GM10266 (cell line): Measurements from ENCODE around the gene EYA4.

Source experiments
- DNase-seq: peaks from one replicate; pipeline ENCODE4 v3.0.0; 2012; ENCODE audit errors: extremely low spot score
- TF ChIP-seq, protein P1 (sequence below): IDR thresholded peaks from 2 replicates; pipeline ENCODE4 v1.5.1; 2012; ENCODE audit warnings: mild to moderate bottlenecking, low read depth; ENCODE audit not compliant: control insufficient read depth, insufficient read depth; ENCODE audit errors: missing control alignments

Gene EYA4

DNA sequence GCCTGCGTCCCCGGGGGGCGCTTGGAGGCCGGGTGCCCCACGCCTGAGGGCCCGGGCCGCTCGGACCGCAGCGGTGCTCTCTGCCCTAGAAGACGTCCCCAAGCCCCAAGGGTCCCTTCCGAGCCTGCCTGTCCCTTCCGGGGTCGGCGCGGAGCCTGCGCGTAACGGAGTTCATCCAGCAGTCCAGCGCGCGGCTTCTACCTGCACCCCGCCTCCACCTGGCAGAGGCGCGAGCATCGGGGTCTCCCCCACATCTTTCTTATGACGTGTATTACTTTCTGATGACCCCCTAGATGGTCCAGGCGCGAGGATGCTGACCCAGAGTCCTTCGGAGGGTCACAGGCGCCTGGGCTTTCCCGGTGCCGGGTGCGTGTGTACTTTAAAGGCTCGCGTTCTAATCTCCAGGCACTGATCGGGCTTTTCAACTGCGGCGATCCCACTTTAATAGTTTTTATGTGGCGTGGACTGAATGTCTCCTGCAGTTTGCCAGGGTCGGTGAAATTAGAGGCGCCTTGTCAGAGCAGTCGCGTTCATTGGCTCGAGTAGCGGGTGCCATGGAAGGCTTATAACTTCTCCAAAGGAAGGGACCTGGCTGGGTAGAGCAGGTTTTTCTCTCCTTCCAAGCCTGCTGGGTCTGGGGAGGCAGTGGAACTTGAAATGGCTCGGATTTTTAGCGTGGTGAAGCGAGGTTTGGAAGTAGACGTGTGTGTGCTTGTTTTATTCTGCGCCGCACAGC is 912 bp downstream of the EYA4 start:
- DNase-seq: no peak
- TF ChIP-seq, protein P1, sequence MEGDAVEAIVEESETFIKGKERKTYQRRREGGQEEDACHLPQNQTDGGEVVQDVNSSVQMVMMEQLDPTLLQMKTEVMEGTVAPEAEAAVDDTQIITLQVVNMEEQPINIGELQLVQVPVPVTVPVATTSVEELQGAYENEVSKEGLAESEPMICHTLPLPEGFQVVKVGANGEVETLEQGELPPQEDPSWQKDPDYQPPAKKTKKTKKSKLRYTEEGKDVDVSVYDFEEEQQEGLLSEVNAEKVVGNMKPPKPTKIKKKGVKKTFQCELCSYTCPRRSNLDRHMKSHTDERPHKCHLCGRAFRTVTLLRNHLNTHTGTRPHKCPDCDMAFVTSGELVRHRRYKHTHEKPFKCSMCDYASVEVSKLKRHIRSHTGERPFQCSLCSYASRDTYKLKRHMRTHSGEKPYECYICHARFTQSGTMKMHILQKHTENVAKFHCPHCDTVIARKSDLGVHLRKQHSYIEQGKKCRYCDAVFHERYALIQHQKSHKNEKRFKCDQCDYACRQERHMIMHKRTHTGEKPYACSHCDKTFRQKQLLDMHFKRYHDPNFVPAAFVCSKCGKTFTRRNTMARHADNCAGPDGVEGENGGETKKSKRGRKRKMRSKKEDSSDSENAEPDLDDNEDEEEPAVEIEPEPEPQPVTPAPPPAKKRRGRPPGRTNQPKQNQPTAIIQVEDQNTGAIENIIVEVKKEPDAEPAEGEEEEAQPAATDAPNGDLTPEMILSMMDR: no peak

DNA sequence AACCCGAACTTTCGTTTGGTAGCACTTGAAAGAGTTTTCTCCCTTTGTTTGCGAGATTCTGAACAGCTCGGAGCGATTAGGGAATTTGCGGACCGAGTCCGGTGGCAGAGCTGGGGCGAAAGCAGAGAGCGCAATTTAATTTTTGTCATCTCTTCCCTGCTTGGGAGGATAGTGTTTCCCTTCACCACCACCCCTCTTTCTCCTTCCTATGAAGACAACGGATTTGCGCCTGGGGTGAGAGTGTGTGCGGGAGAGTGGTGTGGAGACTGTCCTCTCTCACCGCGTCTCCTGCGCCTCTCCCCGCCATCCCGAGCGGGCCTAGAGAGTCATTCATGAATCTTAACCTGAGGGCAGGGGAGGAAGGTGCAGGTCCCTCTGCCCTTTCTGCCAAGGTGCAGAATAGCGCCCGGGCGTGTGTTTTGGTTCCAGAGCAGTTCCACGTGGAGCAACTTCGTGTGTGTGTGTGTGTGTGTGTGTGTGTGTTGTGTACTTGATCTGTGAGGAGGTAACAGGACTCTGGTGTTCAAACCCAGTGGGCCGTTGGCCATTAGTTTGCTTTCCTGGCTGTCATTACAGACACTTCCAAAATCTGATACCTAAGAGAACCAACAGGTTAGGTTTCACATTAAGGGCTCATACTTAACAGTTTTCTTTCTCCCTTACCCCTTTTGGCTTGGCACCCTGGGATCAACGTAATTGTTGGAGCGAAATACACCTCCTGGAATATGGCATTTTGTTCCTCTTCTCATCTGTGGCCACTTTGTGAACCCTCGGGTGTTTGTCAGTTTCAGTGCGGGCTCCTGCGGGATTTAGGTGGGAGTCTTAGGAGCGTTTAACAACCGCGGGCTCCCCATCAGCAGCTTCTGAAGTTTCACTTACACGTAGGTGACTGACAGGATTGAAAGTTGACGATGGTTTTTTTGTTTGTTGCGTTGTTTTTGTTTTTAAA is 1.8 kb downstream of the EYA4 start:
- no peak for DNase-seq
- TF ChIP-seq, protein P1: no peak

DNA sequence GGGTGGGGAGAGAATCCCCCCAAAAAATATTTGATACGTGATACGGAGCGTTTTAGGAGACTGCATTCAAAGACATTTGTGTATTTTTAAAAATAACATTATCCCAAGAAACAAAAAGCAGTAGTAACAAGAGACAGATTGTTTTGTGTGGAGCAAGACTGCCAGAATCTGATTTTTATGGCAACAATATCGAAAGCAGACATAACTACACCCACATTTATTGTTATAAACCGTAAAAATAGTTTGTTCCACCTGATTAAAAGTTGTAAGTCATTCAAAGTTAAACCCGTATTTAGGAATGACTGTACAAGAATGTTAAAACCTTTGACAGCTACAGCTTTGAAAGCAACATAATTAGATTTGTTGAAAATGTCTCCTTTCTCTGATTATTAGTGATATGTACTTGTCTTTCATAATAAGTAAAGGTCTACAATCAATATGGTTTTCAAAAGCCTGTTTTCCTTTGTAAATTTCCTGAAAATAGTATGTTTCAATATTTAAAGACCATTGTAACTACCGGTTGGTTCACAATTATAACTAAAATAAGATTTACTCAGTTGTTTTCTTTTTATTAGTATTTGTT is 2.7 kb downstream of the EYA4 start:
- TF ChIP-seq, protein P1: no peak
- no peak for DNase-seq

DNA sequence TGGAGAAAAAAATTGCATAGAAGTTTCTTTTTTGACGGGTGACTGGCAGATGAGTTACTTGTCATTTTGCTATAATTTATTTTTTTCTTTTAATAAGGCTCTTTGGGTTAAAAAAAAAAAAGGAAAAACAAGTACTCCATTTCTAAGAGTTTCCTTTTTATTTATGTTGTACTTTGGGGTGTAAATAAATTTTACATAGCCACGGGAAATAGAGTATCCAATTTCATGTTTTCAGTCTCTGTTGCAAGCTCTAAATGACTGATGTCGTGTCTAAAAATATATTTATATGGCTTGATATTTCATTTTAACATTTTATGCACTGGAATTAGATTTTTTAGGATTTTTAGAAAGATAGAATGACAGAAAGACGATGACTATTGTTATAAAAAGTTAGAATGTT is 3.4 kb downstream of the EYA4 start:
- no peak for DNase-seq
- TF ChIP-seq, protein P1: no peak

DNA sequence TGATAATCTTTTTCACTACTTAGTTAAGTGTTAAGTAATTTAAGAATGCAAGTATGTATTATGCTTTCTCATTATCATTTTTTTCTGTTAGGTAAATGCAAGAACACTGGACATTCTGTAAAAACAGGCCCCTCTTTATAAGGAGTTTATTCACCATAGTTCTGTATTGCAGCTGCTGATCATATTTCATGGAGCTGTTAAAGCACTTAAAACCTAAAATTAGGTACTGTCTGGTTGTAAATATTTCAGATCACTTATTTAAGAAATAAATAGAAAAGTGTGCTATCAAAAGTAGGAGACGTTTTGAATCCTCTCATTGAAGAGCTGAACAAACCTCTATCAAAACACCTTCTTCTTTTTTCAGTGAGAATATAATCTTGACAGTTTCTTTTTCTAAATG is 3.9 kb downstream of the EYA4 start:
- TF ChIP-seq, protein P1: no peak
- DNase-seq: no peak

DNA sequence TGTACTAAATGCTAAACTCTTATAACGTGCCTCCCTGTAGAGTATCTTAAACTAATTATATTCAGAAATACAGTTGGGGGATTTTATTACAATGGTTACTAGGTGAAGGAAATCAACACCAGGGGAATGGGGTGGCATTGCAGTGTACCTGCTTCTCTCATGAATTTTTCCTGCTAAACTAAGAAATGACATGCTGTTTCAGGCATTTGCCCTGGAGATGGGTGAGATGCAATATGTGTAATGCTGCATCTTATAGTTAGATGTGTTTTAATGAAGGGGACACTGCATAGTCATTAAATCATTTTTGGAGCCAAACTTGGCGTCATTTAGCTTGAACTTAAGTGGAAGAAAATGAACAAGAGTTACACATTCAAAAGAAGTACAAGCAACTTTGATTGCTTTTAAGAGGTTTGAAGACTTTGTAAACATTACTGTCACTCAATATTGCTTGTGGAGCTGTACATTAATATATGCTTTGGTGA is 4.3 kb downstream of the EYA4 start:
- TF ChIP-seq, protein P1: no peak
- no peak for DNase-seq
